GM12891 (cell line): ENCODE measurements around the gene FRYL.

Experiments used
- PAX5 ChIP-seq: IDR thresholded peaks from 2 replicates; pipeline ENCODE4 v1.6.1; 2011; ENCODE audit warnings: low read length, moderate library complexity, mild to moderate bottlenecking; ENCODE audit not compliant: insufficient read depth, severe bottlenecking
- POLR2A ChIP-seq: IDR thresholded peaks from 2 replicates; pipeline ENCODE4 v1.6.1; 2011; ENCODE audit warnings: low read depth, low read length, control low read depth
- POLR2AphosphoS5 ChIP-seq: IDR thresholded peaks from 2 replicates; pipeline ENCODE4 v1.6.1; 2011; ENCODE audit warnings: low read depth, low read length, control low read depth
- POU2F2 ChIP-seq: IDR thresholded peaks from 2 replicates; pipeline ENCODE4 v1.6.1; 2011; ENCODE audit warnings: low read depth, mild to moderate bottlenecking, control low read depth, low read length, moderate library complexity
- TAF1 ChIP-seq: IDR thresholded peaks from 2 replicates; pipeline ENCODE4 v1.6.1; 2011; ENCODE audit warnings: low read depth, low read length, control low read depth

GRCh38 chr4:48746608-48747362 lies 33.3 kb downstream of the FRYL start:
- TF ChIP-seq POLR2A (no peak), POU2F2 (no peak), POLR2AphosphoS5 (no peak), TAF1 (no peak), PAX5 (no peak)
